NCI-H187 (cell line): ENCODE measurements around the gene PIGN.

Source experiments
- DNase-seq, 2 experiments: peaks; one replicate each; lab custom pipeline; 2025; lab: John Stamatoyannopoulos, UW

Gene PIGN

GRCh38 chr18:62106271-62106670 is 80.6 kb downstream of the PIGN start:
- DNase-seq = no peak

- DNase-seq = no peak
Measured at GRCh38 chr18:62105376-62105775, 81.5 kb downstream of the PIGN start.

- DNase-seq = no peak
Measured at GRCh38 chr18:62102221-62102620, 84.6 kb downstream of the PIGN start.

- no peak for DNase-seq
Measured at GRCh38 chr18:62101321-62101721, 85.5 kb downstream of the PIGN start.

- no peak for DNase-seq
Measured at GRCh38 chr18:62098960-62099359, 87.9 kb downstream of the PIGN start.

- DNase-seq = no peak
Measured at GRCh38 chr18:62097698-62098097, 89.2 kb downstream of the PIGN start.

- no peak for DNase-seq
Measured at GRCh38 chr18:62091487-62092120, 95.3 kb downstream of the PIGN start.

- no peak for DNase-seq
Measured at GRCh38 chr18:62089174-62089573, 97.7 kb downstream of the PIGN start.

GRCh38 chr18:62088156-62088555 is 98.7 kb downstream of the PIGN start:
- DNase-seq = no peak

GRCh38 chr18:62085756-62086155 is 101.1 kb downstream of the PIGN start:
- no peak for DNase-seq

- no peak for DNase-seq
Measured at GRCh38 chr18:62081761-62082294, 105.0 kb downstream of the PIGN start.

- no peak for DNase-seq
Measured at GRCh38 chr18:62081248-62081647, 105.6 kb downstream of the PIGN start.

- DNase-seq = no peak
Measured at GRCh38 chr18:62080172-62080900, 106.5 kb downstream of the PIGN start.

- no peak for DNase-seq
Measured at GRCh38 chr18:62073461-62074281, 113.2 kb downstream of the PIGN start.

- DNase-seq = no peak
Measured at GRCh38 chr18:62072370-62072769, 114.5 kb downstream of the PIGN start.

GRCh38 chr18:62071071-62071470 is 115.8 kb downstream of the PIGN start:
- no peak for DNase-seq

GRCh38 chr18:62070302-62070701 is 116.6 kb downstream of the PIGN start:
- no peak for DNase-seq

- no peak for DNase-seq
Measured at GRCh38 chr18:62069556-62069955, 117.3 kb downstream of the PIGN start.

- no peak for DNase-seq
Measured at GRCh38 chr18:62066102-62066818, 120.6 kb downstream of the PIGN start.

GRCh38 chr18:62064361-62064760 is 122.5 kb downstream of the PIGN start:
- DNase-seq = no peak

GRCh38 chr18:62061821-62062478 is 124.9 kb downstream of the PIGN start:
- no peak for DNase-seq
